IMR-90 (cell line): ENCODE data around the gene ROBO1. TPM values are rescaled to one million over a fixed set of nuclear protein-coding genes. Genes with fewer than 3 reads are reported as not detected.

Experiments
- ATAC-seq: fragments of 200-7000 bp; cut with Tn5 transposase; 2 replicates; pipeline ENCODE4 v1.9.1; 2020; ENCODE audit warnings: low read depth, mild to moderate bottlenecking, moderate library complexity
- BruUV-seq: library from RNA; stranded (reverse); fragments of 400-500 nt; replicated peaks from 2 replicates; lab custom pipeline; 2021; lab: Mats Ljungman, UMichigan
- CTCF ChIA-PET: fragments of 300-600 bp; formaldehyde crosslinking; extraction: SDS; loops from one replicate; lab custom pipeline; 2021; ENCODE audit warnings: antibody characterized with exemption; lab: Yijun Ruan, JAX
- POLR2A ChIA-PET: fragments of 300-600 bp; sonication (Branson Sonifier 250); formaldehyde crosslinking; loops from one replicate; lab custom pipeline; 2022; ENCODE audit warnings: antibody characterized with exemption; ENCODE audit not compliant: unreplicated experiment; lab: Charles Lee
- DNase-seq: peaks from one replicate; pipeline ENCODE4 v3.0.0; 2013
- H2AFZ ChIP-seq: replicated peaks from 2 replicates; pipeline ENCODE3; 2013; ENCODE audit warnings: low read length, mild to moderate bottlenecking; ENCODE audit not compliant: poor library complexity
- H2AK5ac ChIP-seq: 2 replicates; pipeline ENCODE4 v1.6.1; 2013; ENCODE audit warnings: low read depth, low read length, inconsistent platforms
- H2AK9ac ChIP-seq: replicated peaks from 2 replicates; pipeline ENCODE3; 2013; ENCODE audit warnings: mild to moderate bottlenecking, low read depth, low read length, moderate library complexity; ENCODE audit not compliant: poor library complexity
- H2BK120ac ChIP-seq: 2 replicates; pipeline ENCODE4 v1.6.1; 2013; ENCODE audit warnings: low read depth, low read length, inconsistent platforms
- H2BK15ac ChIP-seq: 3 replicates; pipeline ENCODE4 v1.6.1; 2013; ENCODE audit warnings: low read depth, low read length, inconsistent platforms
- H2BK20ac ChIP-seq: 2 replicates; pipeline ENCODE4 v1.6.1; 2013; ENCODE audit warnings: low read depth, mild to moderate bottlenecking, inconsistent platforms, low read length, moderate library complexity
- H2BK5ac ChIP-seq: 2 replicates; pipeline ENCODE4 v1.6.1; 2013; ENCODE audit warnings: mild to moderate bottlenecking, low read depth, low read length, inconsistent platforms; ENCODE audit not compliant: poor library complexity, severe bottlenecking
- H3K14ac ChIP-seq: replicated peaks from 2 replicates; pipeline ENCODE4 v1.6.1; 2013; ENCODE audit warnings: low read depth, low read length, inconsistent platforms
- H3K18ac ChIP-seq: 2 replicates; pipeline ENCODE4 v1.6.1; 2013; ENCODE audit warnings: low read depth, low read length, control low read depth
- H3K23ac ChIP-seq: 2 replicates; pipeline ENCODE4 v1.6.1; 2013; ENCODE audit warnings: low read depth, low read length, inconsistent platforms
- H3K27ac ChIP-seq: 2 replicates; pipeline ENCODE4 v1.5.1; 2013; ENCODE audit warnings: mild to moderate bottlenecking, control low read depth, low read length; ENCODE audit not compliant: insufficient read depth
- H3K27me3 ChIP-seq: 2 replicates; pipeline ENCODE4 v1.6.1; 2013; ENCODE audit warnings: low read length; ENCODE audit not compliant: control insufficient read depth, insufficient read depth
- H3K36me3 ChIP-seq: 2 replicates; pipeline ENCODE4 v1.6.1; 2013; ENCODE audit warnings: low read length, mixed read lengths; ENCODE audit not compliant: control insufficient read depth, insufficient read depth
- H3K4ac ChIP-seq: 2 replicates; pipeline ENCODE4 v1.6.1; 2013; ENCODE audit warnings: low read depth, low read length, inconsistent platforms
- H3K4me1 ChIP-seq: 2 replicates; pipeline ENCODE4 v1.6.1; 2013; ENCODE audit warnings: low read length, mixed read lengths; ENCODE audit not compliant: control insufficient read depth, insufficient read depth
- H3K4me2 ChIP-seq: 2 replicates; pipeline ENCODE4 v1.6.1; 2013; ENCODE audit warnings: low read depth, mild to moderate bottlenecking, control low read depth, low read length, moderate library complexity
- H3K4me3 ChIP-seq: 2 replicates; pipeline ENCODE4 v1.5.1; 2013; ENCODE audit warnings: low read depth, mild to moderate bottlenecking, control low read depth, low read length, moderate library complexity; ENCODE audit not compliant: insufficient read depth
- H3K56ac ChIP-seq: 2 replicates; pipeline ENCODE4 v1.6.1; 2013; ENCODE audit warnings: low read length, inconsistent platforms; ENCODE audit not compliant: insufficient read depth; ENCODE audit errors: extremely low read depth
- H3K79me1 ChIP-seq, 2 experiments: 2 replicates each; pipeline ENCODE4 v1.6.1; 2013; ENCODE audit warnings: low read length in 2 of 2, inconsistent platforms in 1 of 2, low read depth in 1 of 2
- H3K9ac ChIP-seq: 2 replicates; pipeline ENCODE4 v1.6.1; 2013; ENCODE audit warnings: low read depth, low read length, control low read depth
- H3K9me1 ChIP-seq: 2 replicates; pipeline ENCODE4 v1.6.1; 2013; ENCODE audit warnings: low read length, inconsistent platforms; ENCODE audit not compliant: insufficient read depth
- H3K9me3 ChIP-seq: 2 replicates; pipeline ENCODE4 v1.6.1; 2013; ENCODE audit warnings: low read length; ENCODE audit not compliant: control insufficient read depth, insufficient read depth
- H4K20me1 ChIP-seq: 2 replicates; pipeline ENCODE4 v1.6.1; 2013; ENCODE audit warnings: low read length, inconsistent platforms; ENCODE audit not compliant: insufficient read depth
- H4K5ac ChIP-seq: 2 replicates; pipeline ENCODE4 v1.6.1; 2013; ENCODE audit warnings: mild to moderate bottlenecking, low read depth, low read length, control low read depth
- H4K8ac ChIP-seq, 2 experiments: 2 replicates each; pipeline ENCODE4 v1.6.1; 2013; ENCODE audit warnings: low read depth in 2 of 2, low read length in 2 of 2, control low read depth in 1 of 2, inconsistent platforms in 1 of 2
- H4K91ac ChIP-seq: 2 replicates; pipeline ENCODE4 v1.6.1; 2013; ENCODE audit warnings: low read depth, low read length, inconsistent platforms; ENCODE audit not compliant: insufficient read depth
- CTCF ChIP-seq: conservative IDR thresholded peaks from 2 replicates; pipeline ENCODE4 v1.5.1; 2012; ENCODE audit warnings: mild to moderate bottlenecking, low read depth, low read length, improper control_type of control experiment
- MXI1 ChIP-seq: IDR thresholded peaks from 2 replicates; pipeline ENCODE4 v1.6.1; 2012; ENCODE audit warnings: low read depth, mild to moderate bottlenecking, low read length, moderate library complexity, borderline replicate concordance
- RAD21 ChIP-seq: IDR thresholded peaks from 2 replicates; pipeline ENCODE4 v1.6.1; 2012; ENCODE audit warnings: low read length, improper control_type of control experiment
- RCOR1 ChIP-seq: IDR thresholded peaks from 2 replicates; pipeline ENCODE4 v1.6.1; 2012; ENCODE audit warnings: mild to moderate bottlenecking, low read length, improper control_type of control experiment; ENCODE audit not compliant: insufficient replicate concordance
- SMC3 ChIP-seq: fragments of 150-350 bp; IDR thresholded peaks from 2 replicates; pipeline ENCODE4 v1.6.1; 2016; ENCODE audit warnings: low read depth, mild to moderate bottlenecking, antibody characterized with exemption, low read length, moderate library complexity
- WGBS, 2 experiments: methylation state at CpG; one replicate each; pipeline versions ENCODE4 v1.1.5 to v1.1.7; 2013; ENCODE audit warnings: missing lambda C conversion rate in 2 of 2; ENCODE audit not compliant: insufficient read length in 1 of 2; ENCODE audit errors: extremely low coverage in 2 of 2; 5-methylcytosine and 5-hydroxymethylcytosine counted together
- dilution Hi-C: fragments of 300-500 bp; cut with HindIII; formaldehyde crosslinking; loops from one replicate; pipeline ENCODE4 v1.14.3; 2018; ENCODE audit warnings: low sequenced_read_pairs; ENCODE audit not compliant: unreplicated experiment
- in situ Hi-C: fragments of 300-500 bp; cut with MboI; formaldehyde crosslinking; loops from 3 replicates; pipeline ENCODE4 v1.14.3; 2019; ENCODE audit warnings: low sequenced_read_pairs, inconsistent platforms, mixed read lengths
- intact Hi-C: fragments of 100-400 bp; cut with micrococcal nuclease; formaldehyde crosslinking; loops from 2 replicates; pipeline ENCODE4 v1.10.0; 2022
- polyA plus RNA-seq, 3 experiments: library from polyadenylated mRNA; depleted of rRNA; stranded (reverse); fragments of >200 nt; gene quantifications; 2 replicates each; pipeline ENCODE4 v1.2.3, GENCODE V29; 2012; ENCODE audit warnings: low replicate concordance in 1 of 3
- total RNA-seq: library from RNA; depleted of rRNA; stranded (reverse); fragments of >200 nt; gene quantifications from 2 replicates; pipeline ENCODE4 v1.2.3, GENCODE V29; 2012

The ROBO1 gene
- total and polyA plus RNA-seq, 2 of the 4 experiments (the other 2 are of a cell fraction), result 24.1 to 53.9 TPM

- H3K14ac ChIP-seq, result no peak overlapping the region
- intact Hi-C loops (no loop called here), in situ Hi-C loops (no loop called here), dilution Hi-C loops (no loop called here)
- H3K9me3 ChIP-seq, result no peaks in the 10 kb centered on the region
- H2BK15ac ChIP-seq, result no peak overlapping the region
- no peak overlapping the region for H3K27ac ChIP-seq
- ATAC-seq, result peak; percentile 82
- H2AK9ac ChIP-seq, result no peak overlapping the region
- no peaks in the 10 kb centered on the region for H4K20me1 ChIP-seq
- no peaks in the 10 kb centered on the region for H3K36me3 ChIP-seq
- WGBS, 2 experiments, result no CpG with 5 or more reads among the region's 2 CpGs
- BruUV-seq, result no TSS peak
- no peak overlapping the region for H3K4ac ChIP-seq
- TF ChIP-seq RCOR1 (no peak), RAD21 (peak; percentile 60), MXI1 (no peak), SMC3 (peak; percentile 46), CTCF (peak; percentile 54)
- H2BK20ac ChIP-seq, result no peak overlapping the region
- no peak overlapping the region for H4K91ac ChIP-seq
- no peak overlapping the region for H3K18ac ChIP-seq
- H3K23ac ChIP-seq, result no peak overlapping the region
- no peak overlapping the region for H2AK5ac ChIP-seq
- H3K4me3 ChIP-seq, result no peak overlapping the region
- ChIA-PET POLR2A (no interaction called here), CTCF (interaction anchor here (0.6 to 0.8 kb wide), 5 partner anchors 10 to 1783 kb away, joined by 3 to 5 read pairs (median 3); no protein-coding TSS in a partner anchor)
- no peak overlapping the region for H3K56ac ChIP-seq
- no peaks in the 10 kb centered on the region for H3K4me1 ChIP-seq
- H3K4me2 ChIP-seq, result no peak overlapping the region
- no peaks in the 10 kb centered on the region for H3K79me1 ChIP-seq
- no peak overlapping the region for H4K8ac ChIP-seq
- no peak overlapping the region for H4K5ac ChIP-seq
- no peaks in the 10 kb centered on the region for H3K27me3 ChIP-seq
- H2BK5ac ChIP-seq, result no peak overlapping the region
- H3K9me1 ChIP-seq, result no peaks in the 10 kb centered on the region
- no peak overlapping the region for H2AFZ ChIP-seq
- no peak overlapping the region for H2BK120ac ChIP-seq
- no peak overlapping the region for H3K9ac ChIP-seq
- peak; percentile 39 for DNase-seq
These were observed 249.9 kb downstream of the ROBO1 start for GRCh38 chr3:79517766-79518413.
